Measurements from ENCODE around the gene CDK14.
"Not testable (repeated sequence)": the region's sequence is repeated elsewhere in the genome, so short reads cannot be mapped to it uniquely, and the experiment has no call there.

CDK14 gene

GRCh38 chr7:90726120-90726519 is 130.0 kb downstream of the CDK14 start:
- DNase-seq, result no peak

GRCh38 chr7:90726623-90727022 is 130.5 kb downstream of the CDK14 start:
- DNase-seq, result no peak

- DNase-seq, result no peak
Measured at GRCh38 chr7:90727412-90727811, 131.3 kb downstream of the CDK14 start.

GRCh38 chr7:90728568-90728967 is 132.4 kb downstream of the CDK14 start:
- no peak for DNase-seq

GRCh38 chr7:90735611-90736280 is 139.6 kb downstream of the CDK14 start:
- not testable (repeated sequence) for DNase-seq

GRCh38 chr7:90736316-90736715 is 140.2 kb downstream of the CDK14 start:
- DNase-seq, result no peak

- DNase-seq, result no peak
Measured at GRCh38 chr7:90736968-90737939, 141.1 kb downstream of the CDK14 start.

GRCh38 chr7:90738249-90738648 is 142.1 kb downstream of the CDK14 start:
- DNase-seq, result no peak

- no peak for DNase-seq
Measured at GRCh38 chr7:90739716-90740115, 143.6 kb downstream of the CDK14 start.

GRCh38 chr7:90740386-90740785 is 144.3 kb downstream of the CDK14 start:
- DNase-seq, result no peak

- no peak for DNase-seq
Measured at GRCh38 chr7:90743626-90744025, 147.5 kb downstream of the CDK14 start.

GRCh38 chr7:90747516-90747915 is 151.4 kb downstream of the CDK14 start:
- no peak for DNase-seq

GRCh38 chr7:90749262-90749661 is 153.1 kb downstream of the CDK14 start:
- no peak for DNase-seq

- no peak for DNase-seq
Measured at GRCh38 chr7:90749774-90750173, 153.7 kb downstream of the CDK14 start.

- DNase-seq, result no peak
Measured at GRCh38 chr7:90751595-90751994, 155.5 kb downstream of the CDK14 start.

- DNase-seq, result no peak
Measured at GRCh38 chr7:90752051-90752450, 155.9 kb downstream of the CDK14 start.

- no peak for DNase-seq
Measured at GRCh38 chr7:90755041-90755440, 158.9 kb downstream of the CDK14 start.

- no peak for DNase-seq
Measured at GRCh38 chr7:90756366-90756765, 160.2 kb downstream of the CDK14 start.

- DNase-seq, result not testable (repeated sequence)
Measured at GRCh38 chr7:90757565-90757950, 161.4 kb downstream of the CDK14 start.

GRCh38 chr7:90758933-90759562 is 162.9 kb downstream of the CDK14 start:
- no peak for DNase-seq

GRCh38 chr7:90759710-90760109 is 163.6 kb downstream of the CDK14 start:
- no peak for DNase-seq

GRCh38 chr7:90760892-90761291 is 164.8 kb downstream of the CDK14 start:
- DNase-seq, result no peak

- no peak for DNase-seq
Measured at GRCh38 chr7:90761584-90761983, 165.5 kb downstream of the CDK14 start.

- no peak for DNase-seq
Measured at GRCh38 chr7:90763108-90763507, 167.0 kb downstream of the CDK14 start.
